Upper lobe of right lung (tissue), 1 donor: ENCODE measurements around the gene PPP2R3C. TPM values are rescaled to one million over a fixed set of nuclear protein-coding genes. Genes with fewer than 3 reads are reported as not detected.
"Not testable (repeated sequence)": the region's sequence is repeated elsewhere in the genome, so short reads cannot be mapped to it uniquely, and the experiment has no call there.

Source experiments
- ATAC-seq: fragments of 200-7000 bp; cut with Tn5 transposase; one replicate; pipeline ENCODE4 v1.9.1; 2020; ENCODE audit warnings: mild to moderate bottlenecking, moderate library complexity
- DNase-seq: peaks from one replicate; pipeline ENCODE4 v3.0.0-alpha.2; 2020
- H3K27ac ChIP-seq: fragments of 200-600 bp; one replicate; pipeline ENCODE4 v1.8.0; 2022
- H3K27me3 ChIP-seq: fragments of 200-600 bp; one replicate; pipeline ENCODE4 v1.8.0; 2022; ENCODE audit warnings: mild to moderate bottlenecking
- H3K36me3 ChIP-seq: fragments of 200-600 bp; one replicate; pipeline ENCODE4 v1.8.0; 2022
- H3K4me1 ChIP-seq: fragments of 200-600 bp; one replicate; pipeline ENCODE4 v1.8.0; 2022
- H3K4me3 ChIP-seq: fragments of 200-600 bp; one replicate; pipeline ENCODE4 v1.8.0; 2022; ENCODE audit warnings: mild to moderate bottlenecking
- H3K9me3 ChIP-seq: fragments of 200-600 bp; one replicate; pipeline ENCODE4 v1.8.0; 2022
- intact Hi-C: fragments of 100-400 bp; cut with DNase I; formaldehyde crosslinking; loops from one replicate; pipeline ENCODE4 v1.11.0; 2022
- total RNA-seq: library from RNA; stranded (reverse); fragmentation: NEBNext Ultra II Directional; extraction: Animal tissue kit (Norgen Biotek cat#: 25700); gene quantifications from one replicate; pipeline ENCODE4 v1.2.1, GENCODE V29; 2021
- TF ChIP-seq, protein P1 (sequence below): fragments of 200-600 bp; IDR thresholded peaks from one replicate; pipeline ENCODE4 v1.8.0; 2022; ENCODE audit warnings: antibody characterized with exemption
- donor health status: DM: no; HTN: yes; CAD: no; lungs with severe emphysema.

Gene PPP2R3C
- total RNA-seq, 1 donor from 2014 or later: 34.2 TPM

DNA sequence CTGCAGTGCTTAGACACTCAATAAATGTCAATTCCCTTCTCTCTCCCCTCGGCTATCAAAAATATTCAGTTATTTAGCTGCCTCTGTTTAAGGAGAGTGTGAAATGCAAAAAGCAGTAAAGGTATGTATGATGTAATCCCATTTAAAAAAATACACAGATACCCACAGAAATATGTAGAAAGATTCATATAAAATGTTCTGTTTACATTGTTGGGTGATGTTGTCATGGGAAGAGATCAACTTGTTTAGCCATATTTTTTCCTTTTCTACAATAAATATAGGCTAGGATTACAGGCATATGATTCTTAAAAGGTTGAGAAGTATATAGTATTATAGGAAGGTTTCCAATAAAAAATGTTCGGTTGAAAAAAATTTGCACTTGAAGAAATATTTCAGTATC, 7.8 kb downstream of the PPP2R3C start:
- intact Hi-C loops: no loop called here

GRCh38 chr14:35113308-35113950, 8.4 kb downstream of the PPP2R3C start:
- Histone ChIP-seq H3K4me1 (no peaks in the 10 kb centered on the region), H3K9me3 (no peaks in the 10 kb centered on the region), H3K27ac (no peak overlapping the region), H3K36me3 (peaks cover 79% of the 10 kb centered on the region), H3K27me3 (no peaks in the 10 kb centered on the region), H3K4me3 (no peak overlapping the region)
- intact Hi-C loops: no loop called here
- ATAC-seq (no peak), DNase-seq (no peak)
- TF ChIP-seq, protein P1, sequence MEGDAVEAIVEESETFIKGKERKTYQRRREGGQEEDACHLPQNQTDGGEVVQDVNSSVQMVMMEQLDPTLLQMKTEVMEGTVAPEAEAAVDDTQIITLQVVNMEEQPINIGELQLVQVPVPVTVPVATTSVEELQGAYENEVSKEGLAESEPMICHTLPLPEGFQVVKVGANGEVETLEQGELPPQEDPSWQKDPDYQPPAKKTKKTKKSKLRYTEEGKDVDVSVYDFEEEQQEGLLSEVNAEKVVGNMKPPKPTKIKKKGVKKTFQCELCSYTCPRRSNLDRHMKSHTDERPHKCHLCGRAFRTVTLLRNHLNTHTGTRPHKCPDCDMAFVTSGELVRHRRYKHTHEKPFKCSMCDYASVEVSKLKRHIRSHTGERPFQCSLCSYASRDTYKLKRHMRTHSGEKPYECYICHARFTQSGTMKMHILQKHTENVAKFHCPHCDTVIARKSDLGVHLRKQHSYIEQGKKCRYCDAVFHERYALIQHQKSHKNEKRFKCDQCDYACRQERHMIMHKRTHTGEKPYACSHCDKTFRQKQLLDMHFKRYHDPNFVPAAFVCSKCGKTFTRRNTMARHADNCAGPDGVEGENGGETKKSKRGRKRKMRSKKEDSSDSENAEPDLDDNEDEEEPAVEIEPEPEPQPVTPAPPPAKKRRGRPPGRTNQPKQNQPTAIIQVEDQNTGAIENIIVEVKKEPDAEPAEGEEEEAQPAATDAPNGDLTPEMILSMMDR: no peak

More for the DNA sequence above, 7.8 kb downstream of the PPP2R3C start:
- DNase-seq (no peak), ATAC-seq (no peak)
- Histone ChIP-seq H3K27me3 (no peaks in the 10 kb centered on the region), H3K4me1 (peaks cover 5% of the 10 kb centered on the region), H3K27ac (no peak overlapping the region), H3K4me3 (no peak overlapping the region), H3K36me3 (peaks cover 73% of the 10 kb centered on the region), H3K9me3 (no peaks in the 10 kb centered on the region)
- TF ChIP-seq, protein P1: no peak

DNA sequence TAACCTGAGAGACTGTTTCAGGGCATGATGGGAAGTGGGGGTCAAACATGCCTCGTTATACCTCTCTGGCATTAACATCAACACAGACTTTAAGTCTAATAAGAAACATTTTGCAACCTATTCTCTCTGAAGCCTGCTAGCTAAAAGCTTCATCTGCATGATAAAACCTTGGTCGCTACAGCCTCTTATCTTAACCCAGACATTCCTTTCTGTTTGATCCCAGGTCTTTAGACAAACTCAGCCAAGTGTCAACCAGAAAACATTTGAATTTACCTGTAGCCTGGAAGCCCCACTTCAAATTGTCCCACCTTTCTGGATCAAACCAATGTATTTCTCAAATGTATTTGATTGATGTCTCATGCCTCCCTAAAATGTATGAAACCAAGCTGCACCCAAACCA, 9.1 kb downstream of the PPP2R3C start:
- no peaks in the 10 kb centered on the region for H3K9me3 ChIP-seq
- peaks cover 87% of the 10 kb centered on the region for H3K36me3 ChIP-seq
- TF ChIP-seq, protein P1: no peak
- H3K4me3 ChIP-seq: no peak overlapping the region
- ATAC-seq: no peak
- no peaks in the 10 kb centered on the region for H3K4me1 ChIP-seq
- no peak overlapping the region for H3K27ac ChIP-seq
- DNase-seq: no peak
- no peaks in the 10 kb centered on the region for H3K27me3 ChIP-seq
- intact Hi-C loops: no loop called here

DNA sequence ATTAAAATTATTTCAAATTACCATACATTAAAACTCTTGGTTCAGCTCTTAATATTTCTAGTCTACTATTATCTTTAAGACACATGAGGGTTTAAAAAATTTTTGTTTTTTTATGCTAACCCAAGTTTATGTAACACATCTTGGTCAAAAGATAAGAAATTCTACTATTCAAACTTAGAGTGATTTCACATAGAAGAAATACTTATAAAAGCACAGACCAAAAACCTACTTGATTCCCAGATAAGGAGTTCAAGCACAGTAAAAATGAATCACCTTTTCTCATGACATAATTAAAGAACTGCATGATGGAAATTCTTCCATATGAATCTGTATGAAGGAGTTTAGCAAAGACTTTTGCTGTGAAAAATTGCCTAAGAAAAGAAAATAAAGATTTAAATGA, 13.9 kb downstream of the PPP2R3C start:
- Histone ChIP-seq H3K36me3 (peaks cover 96% of the 10 kb centered on the region), H3K27me3 (no peaks in the 10 kb centered on the region), H3K4me3 (no peak overlapping the region), H3K4me1 (no peaks in the 10 kb centered on the region), H3K9me3 (no peaks in the 10 kb centered on the region), H3K27ac (no peak overlapping the region)
- ATAC-seq (no peak), DNase-seq (no peak)
- intact Hi-C loops: no loop called here
- TF ChIP-seq, protein P1: no peak

- ATAC-seq, H3K4me3 ChIP-seq, H3K4me1 ChIP-seq, intact Hi-C loops, H3K27me3 ChIP-seq, H3K9me3 ChIP-seq, DNase-seq, H3K27ac ChIP-seq: not testable (repeated sequence)
- peaks cover 92% of the 10 kb centered on the region for H3K36me3 ChIP-seq
These were observed 27.1 kb downstream of the PPP2R3C start for GRCh38 chr14:35094645-35095044.

DNA sequence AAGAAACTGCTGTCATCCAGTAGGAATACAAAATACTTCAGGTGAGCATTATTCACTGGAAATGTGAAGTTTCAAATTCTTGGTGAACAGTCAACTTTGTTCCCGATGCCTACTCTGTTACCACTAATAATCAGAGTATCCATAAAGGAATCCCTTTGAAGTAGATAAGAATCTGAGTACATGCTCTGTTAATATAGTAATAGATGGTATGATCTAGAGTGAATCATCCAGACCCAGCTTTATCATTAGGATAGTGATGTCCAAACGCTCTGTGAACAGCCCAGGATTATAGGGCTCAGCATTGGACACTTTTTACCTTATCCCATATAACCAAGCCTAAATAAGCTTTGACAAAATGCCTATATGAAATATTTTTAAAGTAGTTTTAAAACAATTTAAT, 33.3 kb downstream of the PPP2R3C start:
- no peaks in the 10 kb centered on the region for H3K4me1 ChIP-seq
- H3K36me3 ChIP-seq: peaks cover 90% of the 10 kb centered on the region
- H3K9me3 ChIP-seq: no peaks in the 10 kb centered on the region
- no peaks in the 10 kb centered on the region for H3K27me3 ChIP-seq
- TF ChIP-seq, protein P1: no peak
- no peak overlapping the region for H3K4me3 ChIP-seq
- intact Hi-C loops: no loop called here
- ATAC-seq (no peak), DNase-seq (no peak)
- H3K27ac ChIP-seq: no peak overlapping the region
